ENCODE results near the gene LPP. TPM values are rescaled to one million over a fixed set of nuclear protein-coding genes. Genes with fewer than 3 reads are reported as not detected.

LPP gene
- total and polyA plus RNA-seq, 2 of the 13 experiments (the other 11 are each of a cell fraction or from before 2014, with no cell fraction given), result 19.2 to 29.9 TPM

- H3K27ac ChIP-seq (ENCODE audit: extremely low read length, insufficient read depth, low read length), result no peak overlapping the region
- in situ Hi-C loops (cut with HindIII; ENCODE audit: extremely low pct_ligation_motif_present, low pct_unique_long_range_greater_than_20kb), result no loop called here
- POLR2A ChIA-PET, result interaction anchor here (1.3 kb wide), 1 partner anchor 40 kb away, joined by 3 read pairs; no protein-coding TSS in a partner anchor
- H3K9ac ChIP-seq (ENCODE audit: insufficient read depth, low read depth, low read length), result no peak overlapping the region
- DNase-seq (ENCODE audit: low spot score), result peak; percentile 37
- WGBS (ENCODE audit: low lambda C conversion rate), result 31% methylated on average over 5 of the region's 5 CpGs
- FAIRE-seq, result no peak
- H3K4me2 ChIP-seq (ENCODE audit: low read depth, low read length), result no peak overlapping the region
- H4K20me1 ChIP-seq (ENCODE audit: insufficient read depth, low read length), result no peaks in the 10 kb centered on the region; the same call in 1 of the 2 replicates
- H3K79me2 ChIP-seq (ENCODE audit: insufficient read depth, low read length), result peaks cover 11% of the 10 kb centered on the region
- no peak overlapping the region for H3K4me3 ChIP-seq (replicated peaks in 1 of 3; ENCODE audit: insufficient read depth in 1 of 3, low read depth in 2 of 3, low read length in 3 of 3)
- no peaks in the 10 kb centered on the region for H3K27me3 ChIP-seq (ENCODE audit: control insufficient read depth in 1 of 2, insufficient read depth in 2 of 2, low read length in 2 of 2)
- CTCF ChIA-PET (ENCODE audit: low intra/inter-chr PET ratio, low total read pairs), result no interaction called here
- H3K4me1 ChIP-seq (ENCODE audit: insufficient read depth, low read length), result peaks cover 60% of the 10 kb centered on the region
- H3K36me3 ChIP-seq (replicated peaks in 1 of 2; ENCODE audit: control insufficient read depth in 1 of 2, insufficient read depth in 2 of 2, low read length in 2 of 2), result no peaks in the 10 kb centered on the region; a peak in 1 of 5 replicates
- no peak overlapping the region for H2AFZ ChIP-seq (ENCODE audit: low read length)
- ATAC-seq, result peak; percentile 89
- BruUV-seq (replicated peaks), result no TSS peak
- no peaks in the 10 kb centered on the region for H3K9me3 ChIP-seq (ENCODE audit: low read length)
- intact Hi-C loops (cut with micrococcal nuclease; ENCODE audit: unreplicated experiment), result no loop called here
- peak; percentile 24; the same call in 1 of the 2 replicates for TF ChIP-seq ARID5B (CRISPR knock-in tag; IDR thresholded peaks at IDR 0.05)
- TF ChIP-seq ZNF333 (CRISPR knock-in tag; IDR thresholded peaks at IDR 0.05; ENCODE audit: borderline replicate concordance), result no peak
- no peak for TF ChIP-seq BATF2 (CRISPR knock-in tag; IDR thresholded peaks at IDR 0.05)
- no peak for TF ChIP-seq RXRA (CRISPR knock-in tag; IDR thresholded peaks at IDR 0.05)
- TF ChIP-seq LCORL (IDR thresholded peaks at IDR 0.05), result no peak
- TF ChIP-seq LCORL (CRISPR knock-in tag; IDR thresholded peaks at IDR 0.05), result 0 out of 2 replicates have a peak, but pooled peaks have one; percentile 43
- TF ChIP-seq, protein P1, sequence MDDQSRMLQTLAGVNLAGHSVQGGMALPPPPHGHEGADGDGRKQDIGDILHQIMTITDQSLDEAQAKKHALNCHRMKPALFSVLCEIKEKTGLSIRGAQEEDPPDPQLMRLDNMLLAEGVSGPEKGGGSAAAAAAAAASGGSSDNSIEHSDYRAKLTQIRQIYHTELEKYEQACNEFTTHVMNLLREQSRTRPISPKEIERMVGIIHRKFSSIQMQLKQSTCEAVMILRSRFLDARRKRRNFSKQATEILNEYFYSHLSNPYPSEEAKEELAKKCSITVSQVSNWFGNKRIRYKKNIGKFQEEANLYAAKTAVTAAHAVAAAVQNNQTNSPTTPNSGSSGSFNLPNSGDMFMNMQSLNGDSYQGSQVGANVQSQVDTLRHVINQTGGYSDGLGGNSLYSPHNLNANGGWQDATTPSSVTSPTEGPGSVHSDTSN (CRISPR knock-in tag; IDR thresholded peaks at IDR 0.05; ENCODE audit: borderline replicate concordance), result no peak
- no peak for TF ChIP-seq TEAD3 (CRISPR knock-in tag; optimal IDR thresholded peaks at IDR 0.05; ENCODE audit: borderline replicate concordance)
- TF ChIP-seq, protein P2, sequence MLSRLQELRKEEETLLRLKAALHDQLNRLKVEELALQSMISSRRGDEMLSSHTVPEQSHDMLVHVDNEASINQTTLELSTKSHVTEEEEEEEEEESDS (CRISPR knock-in tag; IDR thresholded peaks at IDR 0.05; ENCODE audit: borderline replicate concordance), result no peak
- TF ChIP-seq NR2F6 (IDR thresholded peaks at IDR 0.05), result no peak
- TF ChIP-seq NR2F6 (CRISPR knock-in tag; IDR thresholded peaks at IDR 0.05), result no peak
- TF ChIP-seq ZEB1 (IDR thresholded peaks at IDR 0.05; ENCODE audit: insufficient replicate concordance, low read depth), result no peak
- 0 out of 2 replicates have a peak, but pooled peaks have one; percentile 28 for TF ChIP-seq ARID4A (CRISPR knock-in tag; IDR thresholded peaks at IDR 0.05; ENCODE audit: borderline replicate concordance)
- TF ChIP-seq IRF2 (CRISPR knock-in tag; IDR thresholded peaks at IDR 0.05), result no peak
- no peak for TF ChIP-seq ZNF589 (CRISPR knock-in tag; conservative IDR thresholded peaks at IDR 0.05)
Observed at GRCh38 chr3:188254520-188255070, 100.6 kb downstream of the LPP start.
